ENCODE measurements around the gene CTNND1.

Gene CTNND1

DNA sequence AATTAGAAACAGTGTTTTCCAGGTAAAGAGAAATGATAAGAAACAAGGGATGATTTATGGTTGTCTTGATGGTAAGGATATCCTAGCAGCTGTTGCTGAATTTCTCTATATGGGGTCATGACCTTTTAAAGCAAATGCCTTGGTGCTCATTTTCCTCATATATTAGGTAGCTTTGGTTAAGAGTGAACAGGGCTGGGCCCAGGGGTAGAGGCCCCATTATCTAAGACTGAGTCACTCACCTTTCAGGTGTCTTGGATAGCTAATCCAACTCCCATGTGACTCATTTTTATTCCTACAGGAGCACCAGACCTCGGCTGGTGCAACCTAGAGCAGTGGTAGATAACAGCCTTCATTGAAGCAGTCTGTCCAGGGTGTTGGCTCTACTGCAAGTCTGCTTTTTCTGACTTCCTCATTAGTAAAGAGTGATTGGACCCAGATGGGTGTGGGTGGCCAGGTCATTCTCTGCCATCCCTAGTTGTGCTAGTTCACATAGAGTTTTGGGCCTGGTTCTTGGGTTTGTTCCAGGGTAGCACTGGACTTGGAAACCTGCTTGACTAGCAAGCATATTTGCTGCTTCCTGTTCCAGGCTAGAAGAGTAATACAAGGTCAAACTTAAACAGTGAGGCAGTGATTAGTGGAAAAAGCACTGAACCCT, 37.4 kb downstream of the CTNND1 start:
- peaks cover 3% of the 10 kb centered on the region for H3K79me1 ChIP-seq (ENCODE audit: low read length)
- H4K8ac ChIP-seq (ENCODE audit: low read depth, low read length), result peak overlapping the region; percentile 34
- H3K79me2 ChIP-seq (ENCODE audit: control insufficient read depth, insufficient read depth, low read length, poor library complexity), result peaks cover 2% of the 10 kb centered on the region
- H2BK5ac ChIP-seq (ENCODE audit: low read depth, low read length, poor library complexity), result peak overlapping the region; percentile 55
- no CpG with 5 or more reads among the region's 1 CpG for WGBS (ENCODE audit: extremely low coverage, insufficient coverage, insufficient read length)
- H2AFZ ChIP-seq (ENCODE audit: insufficient read depth, low read length, poor library complexity), result peak overlapping the region; percentile 30
- no peak overlapping the region for H2BK120ac ChIP-seq (ENCODE audit: insufficient read depth, low read length, poor library complexity)
- H3K4me2 ChIP-seq (ENCODE audit: low read length), result peak overlapping the region; percentile 2
- H3K9me3 ChIP-seq (ENCODE audit: insufficient read depth, low read depth, low read length), result no peaks in the 10 kb centered on the region
- H3K36me3 ChIP-seq (ENCODE audit: control insufficient read depth in 1 of 2, insufficient read depth in 2 of 2, low read length in 2 of 2), result peaks cover 27 to 42% of the 10 kb centered on the region in 2 experiments
- peak overlapping the region; percentile 71 for H3K4ac ChIP-seq (ENCODE audit: low read depth, low read length)
- no peak overlapping the region for H2BK12ac ChIP-seq (ENCODE audit: low read length)
- no peaks in the 10 kb centered on the region for H3K27me3 ChIP-seq (ENCODE audit: insufficient read depth, low read length)
- peaks cover 9 to 10% of the 10 kb centered on the region in 2 experiments for H3K4me1 ChIP-seq (ENCODE audit: control insufficient read depth in 1 of 2, insufficient read depth in 2 of 2, low read length in 2 of 2)
- DNase-seq, result peak; percentile 28 to 42
- peak overlapping the region; percentile 64 for H2AK5ac ChIP-seq (ENCODE audit: low read length)
- H4K91ac ChIP-seq (ENCODE audit: low read depth, low read length), result no peak overlapping the region
- H3K18ac ChIP-seq (ENCODE audit: low read length), result no peak overlapping the region
- H4K12ac ChIP-seq (ENCODE audit: low read depth, low read length), result no peak overlapping the region
- H3K14ac ChIP-seq (ENCODE audit: low read length), result no peak overlapping the region
- no peak overlapping the region for H3K9ac ChIP-seq (ENCODE audit: low read length)
- H3K23ac ChIP-seq (ENCODE audit: low read length), result no peak overlapping the region
- no peak overlapping the region for H3K4me3 ChIP-seq (ENCODE audit: low read depth, low read length)
- H3K27ac ChIP-seq (ENCODE audit: low read depth, low read length), result peak overlapping the region; percentile 77

DNA sequence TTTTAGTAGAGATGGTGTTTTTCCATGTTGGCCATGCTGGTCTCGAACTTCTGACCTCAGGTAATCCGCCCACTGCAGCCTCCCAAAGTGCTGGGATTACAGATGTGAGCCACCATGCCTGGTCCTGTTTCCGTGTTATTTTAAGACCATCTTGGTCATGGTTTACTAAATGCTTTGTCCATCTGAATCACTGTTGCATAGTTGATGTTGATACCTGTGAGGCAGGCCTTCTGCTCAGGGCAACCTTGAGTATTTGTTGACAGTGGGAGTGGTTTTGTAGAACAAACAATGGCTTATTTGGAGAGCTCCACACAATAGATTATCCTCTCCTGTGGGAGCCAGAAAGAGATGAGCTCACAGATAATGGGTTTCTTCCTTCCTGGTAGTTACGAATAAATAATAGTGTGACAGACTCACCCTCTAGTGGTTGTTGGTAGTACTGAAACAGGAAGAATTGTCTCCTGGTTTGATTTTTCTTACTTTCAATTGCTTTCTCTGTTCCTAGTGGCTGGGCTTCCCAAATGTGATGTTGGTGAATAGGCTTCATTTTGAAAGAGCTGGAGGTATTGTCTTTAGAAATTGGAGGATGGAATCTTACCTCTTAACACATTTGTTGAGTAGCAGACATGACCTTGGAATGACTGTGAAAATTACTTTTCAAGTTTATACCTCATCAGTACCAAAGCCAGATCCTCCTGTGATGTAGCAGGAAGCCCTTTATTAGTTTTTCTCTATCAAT, 39.0 kb downstream of the CTNND1 start:
- Histone ChIP-seq H2BK120ac (ENCODE audit: insufficient read depth, low read length, poor library complexity) (no peak overlapping the region), H3K4me1 (ENCODE audit: control insufficient read depth in 1 of 2, insufficient read depth in 2 of 2, low read length in 2 of 2) (peaks cover 9 to 10% of the 10 kb centered on the region in 2 experiments), H3K4me2 (ENCODE audit: low read length) (no peak overlapping the region), H2BK12ac (ENCODE audit: low read length) (no peak overlapping the region), H3K18ac (ENCODE audit: low read length) (no peak overlapping the region), H3K14ac (ENCODE audit: low read length) (no peak overlapping the region), H4K8ac (ENCODE audit: low read depth, low read length) (no peak overlapping the region), H3K4me3 (ENCODE audit: low read depth, low read length) (no peak overlapping the region), H2BK5ac (ENCODE audit: low read depth, low read length, poor library complexity) (no peak overlapping the region), H2AFZ (ENCODE audit: insufficient read depth, low read length, poor library complexity) (no peak overlapping the region), H3K27me3 (ENCODE audit: insufficient read depth, low read length) (no peaks in the 10 kb centered on the region), H3K9me3 (ENCODE audit: insufficient read depth, low read depth, low read length) (no peaks in the 10 kb centered on the region), H3K36me3 (ENCODE audit: control insufficient read depth in 1 of 2, insufficient read depth in 2 of 2, low read length in 2 of 2) (peaks cover 28 to 48% of the 10 kb centered on the region in 2 experiments), H3K27ac (ENCODE audit: low read depth, low read length) (no peak overlapping the region), H2AK5ac (ENCODE audit: low read length) (no peak overlapping the region), H4K91ac (ENCODE audit: low read depth, low read length) (no peak overlapping the region), H3K79me1 (ENCODE audit: low read length) (peaks cover 3% of the 10 kb centered on the region), H3K79me2 (ENCODE audit: control insufficient read depth, insufficient read depth, low read length, poor library complexity) (peaks cover 2% of the 10 kb centered on the region), H3K9ac (ENCODE audit: low read length) (no peak overlapping the region), H3K23ac (ENCODE audit: low read length) (no peak overlapping the region), H3K4ac (ENCODE audit: low read depth, low read length) (no peak overlapping the region), H4K12ac (ENCODE audit: low read depth, low read length) (no peak overlapping the region)
- no CpG with 5 or more reads among the region's 4 CpGs for WGBS (ENCODE audit: extremely low coverage, insufficient coverage, insufficient read length)
- peak; percentile 22 to 85 for DNase-seq

GRCh38 chr11:57801183-57801485, 39.5 kb downstream of the CTNND1 start:
- no peaks in the 10 kb centered on the region for H3K27me3 ChIP-seq (ENCODE audit: insufficient read depth, low read length)
- no peak overlapping the region for H3K4me3 ChIP-seq (ENCODE audit: low read depth, low read length)
- peaks cover 2% of the 10 kb centered on the region for H3K79me2 ChIP-seq (ENCODE audit: control insufficient read depth, insufficient read depth, low read length, poor library complexity)
- no peak for DNase-seq
- H3K9me3 ChIP-seq (ENCODE audit: insufficient read depth, low read depth, low read length), result no peaks in the 10 kb centered on the region
- H3K27ac ChIP-seq (ENCODE audit: low read depth, low read length), result no peak overlapping the region
- H3K18ac ChIP-seq (ENCODE audit: low read length), result no peak overlapping the region
- H2AK5ac ChIP-seq (ENCODE audit: low read length), result no peak overlapping the region
- no peak overlapping the region for H2BK120ac ChIP-seq (ENCODE audit: insufficient read depth, low read length, poor library complexity)
- no peak overlapping the region for H3K4me2 ChIP-seq (ENCODE audit: low read length)
- no peak overlapping the region for H4K8ac ChIP-seq (ENCODE audit: low read depth, low read length)
- no peak overlapping the region for H3K4ac ChIP-seq (ENCODE audit: low read depth, low read length)
- H3K9ac ChIP-seq (ENCODE audit: low read length), result no peak overlapping the region
- no peak overlapping the region for H2BK5ac ChIP-seq (ENCODE audit: low read depth, low read length, poor library complexity)
- H3K23ac ChIP-seq (ENCODE audit: low read length), result no peak overlapping the region
- H3K14ac ChIP-seq (ENCODE audit: low read length), result no peak overlapping the region
- H3K36me3 ChIP-seq (ENCODE audit: control insufficient read depth in 1 of 2, insufficient read depth in 2 of 2, low read length in 2 of 2), result peaks cover 32 to 49% of the 10 kb centered on the region in 2 experiments
- H2AFZ ChIP-seq (ENCODE audit: insufficient read depth, low read length, poor library complexity), result no peak overlapping the region
- peaks cover 9 to 10% of the 10 kb centered on the region in 2 experiments for H3K4me1 ChIP-seq (ENCODE audit: control insufficient read depth in 1 of 2, insufficient read depth in 2 of 2, low read length in 2 of 2)
- no peak overlapping the region for H4K12ac ChIP-seq (ENCODE audit: low read depth, low read length)
- no peak overlapping the region for H4K91ac ChIP-seq (ENCODE audit: low read depth, low read length)
- H3K79me1 ChIP-seq (ENCODE audit: low read length), result peaks cover 3% of the 10 kb centered on the region
- H2BK12ac ChIP-seq (ENCODE audit: low read length), result no peak overlapping the region

DNA sequence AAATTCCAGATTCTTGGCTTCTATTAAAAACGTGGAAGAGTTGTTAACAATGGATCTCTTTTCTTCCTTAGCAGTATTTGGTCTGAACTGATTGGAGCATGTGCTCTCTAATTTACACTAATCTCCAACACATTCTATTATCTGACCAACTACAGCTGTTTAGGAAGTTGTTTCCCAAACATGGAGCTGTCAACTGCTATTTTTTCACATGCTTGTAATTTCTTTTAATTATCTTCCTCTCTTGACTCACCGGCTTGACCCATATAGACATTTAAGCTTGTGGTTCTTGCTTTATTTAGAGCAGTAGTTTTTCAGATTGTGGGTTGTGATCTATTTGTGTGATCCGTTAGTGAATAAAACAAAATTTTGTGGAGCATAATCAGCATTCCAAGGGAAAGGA, 40.8 kb downstream of the CTNND1 start:
- H3K14ac ChIP-seq (ENCODE audit: low read length), result no peak overlapping the region
- H3K4ac ChIP-seq (ENCODE audit: low read depth, low read length), result no peak overlapping the region
- peaks cover 3% of the 10 kb centered on the region for H3K79me1 ChIP-seq (ENCODE audit: low read length)
- peaks cover 2% of the 10 kb centered on the region for H3K79me2 ChIP-seq (ENCODE audit: control insufficient read depth, insufficient read depth, low read length, poor library complexity)
- no peak overlapping the region for H4K8ac ChIP-seq (ENCODE audit: low read depth, low read length)
- H2BK120ac ChIP-seq (ENCODE audit: insufficient read depth, low read length, poor library complexity), result no peak overlapping the region
- no peak overlapping the region for H3K4me2 ChIP-seq (ENCODE audit: low read length)
- H3K23ac ChIP-seq (ENCODE audit: low read length), result no peak overlapping the region
- DNase-seq, result no peak
- no peak overlapping the region for H3K18ac ChIP-seq (ENCODE audit: low read length)
- H2AK5ac ChIP-seq (ENCODE audit: low read length), result no peak overlapping the region
- H3K9ac ChIP-seq (ENCODE audit: low read length), result no peak overlapping the region
- no peaks in the 10 kb centered on the region for H3K9me3 ChIP-seq (ENCODE audit: insufficient read depth, low read depth, low read length)
- H2BK12ac ChIP-seq (ENCODE audit: low read length), result no peak overlapping the region
- H3K36me3 ChIP-seq (ENCODE audit: control insufficient read depth in 1 of 2, insufficient read depth in 2 of 2, low read length in 2 of 2), result peaks cover 21 to 48% of the 10 kb centered on the region in 2 experiments
- H3K4me1 ChIP-seq (ENCODE audit: control insufficient read depth in 1 of 2, insufficient read depth in 2 of 2, low read length in 2 of 2), result peaks cover 9 to 10% of the 10 kb centered on the region in 2 experiments
- no CpG with 5 or more reads among the region's 3 CpGs for WGBS (ENCODE audit: extremely low coverage, insufficient coverage, insufficient read length)
- H4K12ac ChIP-seq (ENCODE audit: low read depth, low read length), result no peak overlapping the region
- H2AFZ ChIP-seq (ENCODE audit: insufficient read depth, low read length, poor library complexity), result no peak overlapping the region
- no peak overlapping the region for H3K4me3 ChIP-seq (ENCODE audit: low read depth, low read length)
- H4K91ac ChIP-seq (ENCODE audit: low read depth, low read length), result no peak overlapping the region
- no peaks in the 10 kb centered on the region for H3K27me3 ChIP-seq (ENCODE audit: insufficient read depth, low read length)
- H3K27ac ChIP-seq (ENCODE audit: low read depth, low read length), result no peak overlapping the region
- H2BK5ac ChIP-seq (ENCODE audit: low read depth, low read length, poor library complexity), result no peak overlapping the region

Data from trophoblast cell (in vitro differentiated cells and primary cell).